ENCODE measurements around the gene AUP1.
"Not testable (repeated sequence)": the region's sequence is repeated elsewhere in the genome, so short reads cannot be mapped to it uniquely, and the experiment has no call there.

Gene AUP1

DNA sequence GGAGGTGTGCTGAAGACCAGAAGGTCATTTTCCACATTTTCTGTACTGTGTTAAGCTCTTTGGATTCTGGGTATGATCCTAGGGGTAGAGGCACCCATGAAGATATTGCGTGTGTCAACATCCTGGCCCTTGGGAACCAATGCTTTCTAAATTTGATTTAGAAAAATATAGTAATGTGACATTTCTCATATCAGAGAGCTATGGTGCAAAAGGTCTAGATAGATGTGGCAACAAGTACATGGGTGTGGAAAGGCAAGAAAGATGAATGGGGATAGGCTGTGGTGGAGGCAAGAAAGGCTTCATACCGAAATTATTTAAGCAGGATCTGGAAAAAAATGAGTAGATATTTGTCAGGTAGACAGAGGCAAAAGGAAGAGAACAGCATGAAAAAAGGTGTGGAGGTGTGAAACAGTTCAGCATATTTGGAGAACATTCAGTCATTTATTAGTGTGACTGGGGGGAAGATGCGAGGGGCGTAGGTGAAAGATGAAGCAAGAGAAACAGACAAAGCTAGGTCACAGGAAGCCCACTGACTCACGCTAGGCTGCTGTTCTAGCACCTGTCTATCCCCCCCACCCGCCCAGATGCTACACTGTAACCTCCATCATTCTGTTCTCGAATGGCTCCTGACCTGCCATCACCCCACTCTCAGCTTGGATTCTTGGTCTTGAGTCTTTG lies 36.7 kb upstream of the AUP1 start:
- H3K4me3 ChIP-seq (ENCODE audit: control insufficient read depth, low read depth, low read length) = no peak overlapping the region
- no peak for DNase-seq (ENCODE audit: low read depth)
- TF ChIP-seq, protein P1, sequence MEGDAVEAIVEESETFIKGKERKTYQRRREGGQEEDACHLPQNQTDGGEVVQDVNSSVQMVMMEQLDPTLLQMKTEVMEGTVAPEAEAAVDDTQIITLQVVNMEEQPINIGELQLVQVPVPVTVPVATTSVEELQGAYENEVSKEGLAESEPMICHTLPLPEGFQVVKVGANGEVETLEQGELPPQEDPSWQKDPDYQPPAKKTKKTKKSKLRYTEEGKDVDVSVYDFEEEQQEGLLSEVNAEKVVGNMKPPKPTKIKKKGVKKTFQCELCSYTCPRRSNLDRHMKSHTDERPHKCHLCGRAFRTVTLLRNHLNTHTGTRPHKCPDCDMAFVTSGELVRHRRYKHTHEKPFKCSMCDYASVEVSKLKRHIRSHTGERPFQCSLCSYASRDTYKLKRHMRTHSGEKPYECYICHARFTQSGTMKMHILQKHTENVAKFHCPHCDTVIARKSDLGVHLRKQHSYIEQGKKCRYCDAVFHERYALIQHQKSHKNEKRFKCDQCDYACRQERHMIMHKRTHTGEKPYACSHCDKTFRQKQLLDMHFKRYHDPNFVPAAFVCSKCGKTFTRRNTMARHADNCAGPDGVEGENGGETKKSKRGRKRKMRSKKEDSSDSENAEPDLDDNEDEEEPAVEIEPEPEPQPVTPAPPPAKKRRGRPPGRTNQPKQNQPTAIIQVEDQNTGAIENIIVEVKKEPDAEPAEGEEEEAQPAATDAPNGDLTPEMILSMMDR (IDR thresholded peaks at IDR 0.05; ENCODE audit: control insufficient read depth, insufficient read depth, low read depth, low read length, missing control alignments) = no peak

DNA sequence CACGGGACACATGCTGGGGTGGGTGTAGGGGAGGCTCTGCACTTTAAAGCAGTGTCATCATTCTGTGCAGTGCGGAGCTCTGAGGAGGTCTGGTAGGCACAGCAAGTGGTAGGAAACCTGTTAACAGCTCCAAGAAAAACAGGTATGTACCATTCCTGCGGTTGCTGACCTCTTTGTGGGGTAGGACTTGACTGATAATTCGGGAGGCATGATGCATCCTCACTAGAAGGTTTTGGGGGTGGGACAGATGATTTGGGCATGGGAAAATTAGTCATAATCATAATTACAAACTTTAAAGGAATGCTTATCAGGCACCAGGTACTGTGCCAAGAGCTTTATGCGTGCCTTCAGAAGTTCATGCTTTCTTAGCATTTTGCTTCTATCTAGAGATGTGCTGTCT lies 34.7 kb upstream of the AUP1 start:
- H3K4me3 ChIP-seq (ENCODE audit: control insufficient read depth, low read depth, low read length) = no peak overlapping the region
- TF ChIP-seq, protein P1 (IDR thresholded peaks at IDR 0.05; ENCODE audit: control insufficient read depth, insufficient read depth, low read depth, low read length, missing control alignments) = no peak
- DNase-seq (ENCODE audit: low read depth) = no peak

DNA sequence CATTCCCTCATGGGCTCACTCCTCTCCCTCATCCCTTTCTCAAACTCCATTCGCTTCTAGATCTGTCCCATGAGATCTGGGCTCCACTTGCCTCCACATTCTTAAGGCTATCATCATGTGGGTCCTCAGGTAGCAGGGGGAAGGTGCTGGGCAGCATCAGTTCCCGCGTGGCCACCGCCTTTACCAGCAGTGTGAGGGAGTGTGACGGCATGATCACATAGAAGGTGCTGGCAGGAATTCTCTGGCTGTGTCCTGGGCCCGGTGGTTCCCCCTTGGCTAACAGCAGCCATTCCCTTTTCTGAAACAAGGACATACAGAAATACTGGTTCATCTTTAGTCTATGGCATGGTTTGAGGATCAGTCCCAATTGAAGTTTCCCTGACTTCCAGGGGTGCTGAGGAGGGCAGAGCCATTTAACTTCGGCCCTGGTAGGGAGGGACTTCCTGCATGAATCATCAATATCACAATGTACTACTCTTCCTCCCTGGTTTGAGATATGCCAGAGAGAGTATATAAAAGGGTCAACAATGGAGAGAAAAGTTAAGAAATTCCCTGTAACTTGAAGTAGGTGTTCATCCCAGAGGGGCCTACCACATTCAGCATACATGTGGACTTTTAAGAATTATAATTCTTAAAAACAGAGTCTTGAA lies 32.7 kb upstream of the AUP1 start:
- DNase-seq (ENCODE audit: low read depth) = no peak
- H3K4me3 ChIP-seq (ENCODE audit: control insufficient read depth, low read depth, low read length) = no peak overlapping the region
- TF ChIP-seq, protein P1 (IDR thresholded peaks at IDR 0.05; ENCODE audit: control insufficient read depth, insufficient read depth, low read depth, low read length, missing control alignments) = no peak

DNA sequence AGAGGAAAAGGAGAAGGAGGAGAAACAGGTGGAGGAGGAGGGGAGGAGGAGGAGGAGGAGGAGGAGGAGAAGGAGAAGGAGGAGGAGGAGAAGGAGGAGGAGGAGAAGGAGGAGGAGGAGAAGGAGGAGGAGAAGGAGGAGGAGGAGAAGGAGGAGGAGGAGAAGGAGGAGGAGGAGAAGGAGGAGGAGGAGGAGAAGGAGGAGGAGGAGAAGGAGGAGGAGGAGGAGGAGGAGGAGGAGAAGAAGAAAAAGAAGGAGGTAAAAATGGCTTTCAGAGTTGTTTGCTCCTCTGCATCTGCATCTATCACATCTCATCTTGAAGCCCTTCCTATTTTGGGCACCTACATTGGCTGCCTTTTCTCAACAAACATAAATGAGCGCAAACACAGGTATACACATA lies 31.5 kb upstream of the AUP1 start:
- not testable (repeated sequence) for DNase-seq (ENCODE audit: low read depth)

DNA sequence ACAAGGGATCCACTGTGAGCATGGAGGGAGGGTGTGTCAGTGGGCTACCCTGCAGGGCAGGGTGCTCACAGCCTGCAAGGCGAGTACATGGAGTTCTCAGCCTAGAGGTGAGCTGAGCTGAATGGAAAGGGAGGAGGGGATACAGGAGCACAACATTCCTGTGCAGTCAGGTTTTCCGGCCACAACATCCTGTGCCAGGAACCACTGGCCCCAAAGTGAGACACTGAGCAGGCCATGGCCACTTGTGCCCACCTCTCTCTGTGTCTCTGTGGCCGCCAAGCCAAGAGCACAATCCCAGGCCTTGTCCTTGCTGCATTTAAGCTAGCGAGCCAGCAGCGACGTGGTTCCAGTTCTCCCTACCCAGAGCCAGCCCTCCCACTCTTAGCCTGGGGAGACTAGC lies 31.1 kb upstream of the AUP1 start:
- DNase-seq (ENCODE audit: low read depth) = no peak
- no peak overlapping the region for H3K4me3 ChIP-seq (ENCODE audit: control insufficient read depth, low read depth, low read length)
- TF ChIP-seq, protein P1 (IDR thresholded peaks at IDR 0.05; ENCODE audit: control insufficient read depth, insufficient read depth, low read depth, low read length, missing control alignments) = no peak

More for the DNA sequence above, 31.5 kb upstream of the AUP1 start:
- H3K4me3 ChIP-seq (ENCODE audit: control insufficient read depth, low read depth, low read length) = not testable (repeated sequence)

DNA sequence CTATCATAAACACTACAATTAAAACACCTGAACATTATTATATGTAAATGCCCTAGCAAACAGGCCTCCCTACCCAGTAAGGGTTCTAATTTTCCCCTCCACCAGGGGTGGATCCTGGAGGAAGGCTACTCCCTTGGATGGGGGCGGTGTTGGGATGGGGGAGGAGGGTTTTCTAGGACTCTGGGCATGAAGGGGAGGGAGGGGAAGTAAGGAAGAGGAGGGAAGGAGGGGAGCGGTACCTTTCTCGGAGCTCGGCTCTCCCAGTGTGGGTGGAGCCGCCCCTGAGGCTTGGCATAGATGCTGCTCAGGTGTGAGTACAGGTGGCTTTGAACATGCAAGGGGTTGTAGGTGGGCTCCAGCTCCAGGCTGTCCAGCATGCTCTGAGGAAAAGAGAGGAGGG lies 30.4 kb upstream of the AUP1 start:
- H3K4me3 ChIP-seq (ENCODE audit: control insufficient read depth, low read depth, low read length) = no peak overlapping the region
- no peak for DNase-seq (ENCODE audit: low read depth)
- TF ChIP-seq, protein P1 (IDR thresholded peaks at IDR 0.05; ENCODE audit: control insufficient read depth, insufficient read depth, low read depth, low read length, missing control alignments) = no peak
